Forelimb muscle (tissue), 1 donor: ENCODE results near the gene ATG7. TPM values are rescaled to one million over a fixed set of nuclear protein-coding genes. Genes with fewer than 3 reads are reported as not detected.

ENCODE experiments used
- DNase-seq: peaks from one replicate; pipeline ENCODE4 v3.0.0-alpha.2; 2013; ENCODE audit warnings: low read depth
- polyA plus RNA-seq: library from polyadenylated mRNA; unstranded; fragments of 120-200 nt; gene quantifications from one replicate; pipeline ENCODE4 v1.2.1, GENCODE V29; 2013; ENCODE audit not compliant: insufficient read length

The ATG7 gene
- polyA plus RNA-seq = 11.7 TPM

DNA sequence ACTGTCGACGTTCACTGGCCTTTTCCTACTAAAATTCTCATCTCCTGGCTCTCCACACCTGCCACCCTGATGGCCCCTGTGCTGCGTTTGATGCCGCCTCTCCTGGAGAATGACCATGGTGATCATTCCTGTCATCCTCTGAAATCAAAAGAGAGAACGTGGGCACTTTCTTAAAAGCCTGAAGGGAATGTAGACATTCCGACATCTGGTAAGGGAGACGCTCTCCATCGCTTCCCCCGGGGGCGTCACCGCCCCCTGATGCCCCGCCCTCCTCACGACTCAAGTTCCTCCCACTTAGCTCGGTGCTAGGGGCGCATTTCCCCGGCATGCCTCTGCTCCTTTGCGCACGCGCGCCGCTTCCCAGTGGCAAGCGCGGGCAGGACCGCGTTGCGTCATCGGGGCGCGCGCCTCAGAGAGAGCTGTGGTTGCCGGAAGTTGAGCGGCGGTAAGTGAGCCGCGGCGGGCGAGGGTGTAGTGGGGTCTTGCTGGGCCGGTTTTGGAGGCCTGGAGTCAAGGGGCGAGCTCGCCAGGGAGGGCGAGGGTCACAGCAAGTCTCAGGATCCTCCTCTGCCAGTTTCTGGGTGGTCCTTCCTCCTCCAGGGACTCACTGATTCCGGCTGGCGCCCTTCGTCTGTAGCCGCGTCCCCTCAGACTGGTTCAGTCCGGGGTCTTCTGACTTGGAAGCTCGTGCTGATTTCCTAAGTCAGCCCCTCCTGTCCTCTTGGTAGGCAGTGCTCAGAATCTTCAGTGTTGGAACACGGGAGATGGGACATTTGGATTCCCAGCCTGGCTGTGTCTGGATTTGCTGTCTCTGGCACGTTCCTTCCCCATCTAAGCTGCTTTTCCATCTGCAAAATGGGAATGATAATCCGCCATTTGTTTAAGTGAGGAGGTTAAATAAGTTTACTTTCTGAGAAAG is at the start of gene ATG7:
Gene ATG7 (plus strand): TSS at position 412 of the 919 bp plus-strand sequence. CDS start 26,299 bp downstream, outside the sequence.
- DNase-seq = peak; percentile 89

- DNase-seq = no peak
Observed at GRCh38 chr3:11224010-11224409, 48.2 kb upstream of the ATG7 start.

- no peak for DNase-seq
Observed at GRCh38 chr3:11224870-11225229, 47.3 kb upstream of the ATG7 start.

GRCh38 chr3:11226042-11226370 is 46.2 kb upstream of the ATG7 start:
- no peak for DNase-seq

DNA sequence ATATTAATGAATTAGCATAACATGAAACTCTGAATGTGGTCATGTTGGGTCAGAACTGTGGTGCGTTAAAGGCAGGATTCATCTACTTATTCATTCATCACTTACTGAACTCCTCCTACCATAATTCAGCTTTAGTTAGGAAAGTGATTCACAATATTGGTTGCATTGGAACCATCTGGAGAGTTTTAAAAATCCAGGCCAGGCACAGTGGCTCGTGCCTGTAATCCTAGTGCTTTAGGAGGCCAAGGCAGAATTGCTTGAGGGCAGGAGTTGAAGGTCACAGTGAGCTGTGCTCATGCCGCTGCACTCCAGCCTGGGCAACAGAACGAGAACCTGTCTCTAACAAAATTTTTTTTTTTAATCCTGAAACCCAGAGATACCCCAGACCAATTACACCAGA is 44.2 kb upstream of the ATG7 start:
- DNase-seq = no peak

DNA sequence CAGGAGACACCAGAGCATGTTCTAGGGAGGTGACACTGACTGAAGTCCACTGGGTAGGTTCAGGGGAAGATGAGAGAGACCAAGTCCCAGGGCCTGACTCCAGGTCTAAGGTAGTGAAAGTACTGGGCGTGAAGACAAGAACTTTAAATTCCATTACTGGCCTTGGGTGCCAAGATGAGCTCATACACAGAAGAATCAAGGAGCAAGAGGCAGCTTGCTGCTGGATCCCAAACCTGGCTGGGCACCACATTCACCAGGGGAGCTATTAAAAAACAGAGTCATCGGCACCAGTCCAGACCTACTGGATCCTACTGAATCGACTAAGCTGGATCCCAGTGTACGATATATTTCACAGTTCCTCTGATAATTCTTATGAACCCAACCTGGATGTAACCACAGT is 42.1 kb upstream of the ATG7 start:
- DNase-seq = no peak

- no peak for DNase-seq
Observed at GRCh38 chr3:11230832-11231231, 41.4 kb upstream of the ATG7 start.

DNA sequence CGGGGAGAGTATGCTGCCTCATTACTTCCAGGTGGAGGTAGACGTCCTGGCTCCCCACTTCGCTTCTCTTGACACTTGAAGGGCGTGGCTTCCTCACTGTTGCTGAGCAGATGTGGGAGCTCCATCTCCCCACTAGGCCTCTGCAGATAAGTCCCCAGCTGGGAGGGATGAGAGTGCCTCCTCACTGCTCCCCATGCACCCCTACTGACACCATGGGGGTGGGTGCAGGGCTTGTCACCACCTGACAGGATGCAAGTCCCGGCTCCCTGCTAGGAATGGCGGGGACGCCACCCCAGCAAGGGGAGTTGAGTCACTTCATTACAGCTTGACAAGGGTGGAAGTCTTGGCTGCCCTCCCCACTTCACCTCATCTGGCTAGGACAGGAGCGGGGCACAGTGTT is 36.8 kb upstream of the ATG7 start:
- DNase-seq = no peak

DNA sequence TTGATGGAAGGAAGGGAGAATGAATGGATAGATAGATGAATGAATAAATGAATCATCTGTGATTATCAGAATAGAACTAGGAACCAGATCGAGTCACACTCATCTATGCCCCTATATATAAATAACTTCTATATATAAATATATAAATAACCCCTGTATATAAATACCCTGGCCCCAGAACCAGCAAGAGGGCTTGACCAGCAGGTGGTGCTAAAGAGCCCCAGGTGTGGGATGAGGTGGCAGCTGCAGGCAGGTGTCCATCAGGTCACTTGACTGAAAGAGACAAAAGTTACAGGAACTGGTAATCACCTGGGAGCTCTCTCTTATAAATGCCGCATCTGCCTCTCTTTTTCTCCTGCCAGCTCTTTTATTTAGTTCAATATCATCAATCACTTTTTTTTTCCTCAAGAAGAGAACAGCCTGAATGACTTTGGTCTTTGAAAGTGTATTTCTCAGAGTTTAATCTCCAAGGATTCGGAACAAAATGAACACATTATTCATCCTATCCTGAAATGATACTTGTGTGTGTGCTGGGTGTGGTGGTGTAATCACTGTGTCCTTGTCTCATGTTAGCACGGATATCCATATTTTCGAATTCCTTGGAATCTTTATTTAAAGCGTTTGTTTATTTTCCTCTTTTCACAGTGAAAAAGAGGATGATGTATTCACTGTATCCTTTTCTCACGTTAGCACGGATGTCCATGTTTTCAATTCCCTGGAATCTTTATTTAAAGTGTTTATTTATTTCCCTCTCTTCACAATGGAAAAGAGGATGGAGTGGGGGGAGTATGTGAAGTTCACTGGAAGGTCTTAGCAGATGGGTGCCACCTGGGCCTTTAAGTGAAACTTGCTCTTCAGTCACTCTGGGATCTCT is 35.4 kb upstream of the ATG7 start:
- DNase-seq = no peak

DNA sequence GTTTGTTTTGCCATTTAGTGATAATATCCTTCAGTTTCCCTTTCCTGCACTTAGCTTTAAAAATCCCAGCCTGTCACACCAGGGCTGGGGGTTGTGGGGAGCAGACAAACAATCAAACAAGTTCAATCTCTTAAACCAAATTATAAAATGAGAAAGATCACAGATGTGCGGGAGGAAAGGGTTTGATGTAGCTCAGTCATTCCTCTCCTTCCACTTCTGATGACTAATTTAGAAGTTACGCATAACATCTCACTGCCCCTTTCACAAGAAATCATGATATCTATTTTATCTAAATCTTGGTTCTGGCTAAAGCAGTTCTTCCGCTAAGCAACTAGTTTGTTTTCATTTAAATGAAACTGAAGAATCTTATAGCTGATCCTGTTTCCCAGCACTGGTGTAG is 34.1 kb upstream of the ATG7 start:
- no peak for DNase-seq

DNA sequence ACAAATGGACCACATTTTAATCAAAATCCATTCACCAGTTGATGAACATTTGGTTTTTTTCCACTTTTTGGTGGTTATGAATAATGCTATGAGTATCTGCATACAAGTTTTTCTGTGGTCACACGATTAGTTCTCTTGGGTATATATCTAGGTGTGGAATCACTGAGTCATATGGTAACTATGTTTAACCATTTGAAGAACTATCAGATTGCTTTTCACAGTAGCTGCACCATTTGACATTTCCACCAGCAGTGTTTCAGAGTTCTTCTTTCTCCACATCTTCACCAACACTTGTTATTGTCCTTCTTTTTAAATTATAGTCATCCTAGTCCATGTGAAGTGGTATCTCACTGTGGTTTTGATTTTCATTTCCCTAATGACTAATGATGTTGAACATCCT is 33.3 kb upstream of the ATG7 start:
- no peak for DNase-seq

DNA sequence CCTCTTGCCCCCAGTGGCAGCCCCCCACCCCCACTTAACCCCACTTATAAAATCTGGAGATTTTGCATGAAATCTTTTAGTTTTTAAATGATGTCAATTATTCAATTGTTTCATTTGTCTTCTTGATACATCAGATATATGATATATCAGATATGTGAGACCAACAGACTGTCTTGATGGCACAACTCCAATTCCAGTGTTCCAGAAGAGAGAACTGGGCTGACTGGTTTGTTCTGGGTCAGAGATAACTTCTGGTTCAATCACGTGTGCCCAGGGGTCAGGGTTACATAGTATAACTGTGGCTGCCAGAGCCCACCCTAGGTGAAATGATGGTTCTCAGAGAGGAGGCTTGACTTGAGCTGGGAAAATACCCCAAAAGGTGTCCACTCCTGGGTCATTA is 32.4 kb upstream of the ATG7 start:
- DNase-seq = no peak

- DNase-seq = no peak
Observed at GRCh38 chr3:11240496-11240895, 31.7 kb upstream of the ATG7 start.

DNA sequence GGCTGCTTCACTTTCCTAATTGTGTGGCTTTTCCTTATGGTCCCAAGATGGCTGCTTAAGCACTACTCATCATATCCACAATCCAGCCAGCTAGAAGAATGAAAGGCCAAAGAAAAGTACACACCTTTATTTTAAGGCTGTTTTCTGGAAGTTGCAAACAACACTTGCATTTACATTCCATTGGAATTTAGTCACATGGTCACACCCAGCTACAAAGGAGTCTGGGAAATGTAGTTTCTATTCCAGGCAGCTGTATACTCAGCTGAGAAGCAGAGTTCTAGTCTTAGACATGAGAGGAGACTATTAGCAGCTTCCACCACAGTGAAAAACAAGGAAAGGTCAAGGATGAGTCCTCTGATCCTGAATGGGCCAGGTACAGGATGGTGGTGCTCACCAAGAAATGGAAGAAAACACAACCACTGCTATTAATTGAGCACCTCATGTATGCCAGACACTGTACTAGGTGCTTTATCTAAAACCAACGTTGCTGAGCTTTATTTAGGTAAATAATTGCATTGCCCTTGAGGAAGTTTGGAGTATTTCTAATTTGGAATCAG is 28.0 kb upstream of the ATG7 start:
- DNase-seq = no peak

GRCh38 chr3:11245276-11245675 is 26.9 kb upstream of the ATG7 start:
- DNase-seq = no peak

- no peak for DNase-seq
Observed at GRCh38 chr3:11245827-11246662, 26.2 kb upstream of the ATG7 start.

GRCh38 chr3:11246663-11246970 is 25.6 kb upstream of the ATG7 start:
- DNase-seq = no peak

DNA sequence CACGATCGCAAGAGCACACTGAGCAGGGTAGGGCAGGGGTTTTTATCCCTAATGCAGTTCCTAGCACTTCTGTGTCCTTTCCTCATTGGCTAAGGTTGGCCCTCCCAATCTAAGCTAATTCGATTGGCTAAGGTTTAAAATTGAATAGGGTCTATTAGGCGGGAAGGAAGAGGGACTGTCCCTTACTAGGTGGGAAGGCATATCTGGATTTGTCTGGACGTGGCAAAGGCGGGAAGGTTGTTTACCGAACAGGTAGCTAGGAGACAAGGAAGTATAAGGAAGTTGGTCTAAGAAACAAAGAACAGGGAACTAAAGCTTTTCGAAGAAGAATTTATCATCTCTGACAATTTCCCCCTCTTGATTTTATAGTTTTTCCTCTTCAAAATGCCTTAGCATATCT is 24.8 kb upstream of the ATG7 start:
- no peak for DNase-seq

GRCh38 chr3:11248596-11248995 is 23.6 kb upstream of the ATG7 start:
- DNase-seq = no peak

DNA sequence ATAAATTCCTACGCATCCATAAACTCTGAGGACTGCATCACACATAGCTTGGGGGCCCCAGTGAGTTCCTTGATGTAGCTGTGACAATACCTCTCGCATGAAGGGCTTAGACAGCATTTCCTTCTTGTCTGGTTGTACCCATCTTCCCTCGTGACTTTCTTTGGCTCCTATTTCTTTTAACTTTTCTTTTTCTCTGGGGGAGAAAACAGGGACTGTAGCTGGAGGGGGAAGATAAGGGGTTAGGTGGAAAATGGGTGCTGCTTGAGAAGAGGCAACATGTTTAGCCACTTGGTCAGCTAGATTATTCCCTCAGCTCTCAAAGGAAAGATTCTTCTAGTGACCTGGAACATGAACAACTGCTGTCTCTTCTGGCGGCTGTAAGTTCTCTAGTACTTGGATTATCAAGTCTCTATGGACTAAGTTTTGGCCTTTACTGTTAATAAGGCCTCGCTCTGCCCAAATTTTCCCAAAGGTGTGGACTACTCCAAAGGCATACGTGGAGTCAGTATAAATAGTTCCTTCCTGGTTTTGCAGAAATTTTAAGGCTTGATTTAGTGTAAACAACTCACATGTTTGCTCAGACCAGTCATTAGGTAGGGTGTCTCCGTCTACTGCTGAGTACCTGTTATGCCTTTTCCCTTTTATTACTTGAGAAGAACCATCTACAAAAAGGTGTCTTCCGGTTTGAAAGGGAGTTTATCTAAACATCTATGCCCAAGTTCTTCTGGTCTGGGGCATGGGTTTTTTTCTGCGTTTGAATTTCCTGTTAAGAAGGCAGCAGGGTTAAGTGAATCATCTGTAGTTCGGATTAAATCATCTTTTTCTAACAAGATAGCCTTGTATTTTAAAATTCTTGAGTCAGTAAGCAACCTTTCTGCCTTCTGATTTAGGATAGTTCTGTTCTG is 21.0 kb upstream of the ATG7 start:
- no peak for DNase-seq

GRCh38 chr3:11251807-11252176 is 20.4 kb upstream of the ATG7 start:
- no peak for DNase-seq
